ENCODE results near the gene PSMD8. TPM values are rescaled to one million over a fixed set of nuclear protein-coding genes. Genes with fewer than 3 reads are reported as not detected.
A peak's percentile ranks its signal among the peaks of the same experiment; 100 is the strongest.

Gene PSMD8
- total RNA-seq, 4 donors from 2014 or later = 28.1 to 171 (median 78.5) TPM

DNA sequence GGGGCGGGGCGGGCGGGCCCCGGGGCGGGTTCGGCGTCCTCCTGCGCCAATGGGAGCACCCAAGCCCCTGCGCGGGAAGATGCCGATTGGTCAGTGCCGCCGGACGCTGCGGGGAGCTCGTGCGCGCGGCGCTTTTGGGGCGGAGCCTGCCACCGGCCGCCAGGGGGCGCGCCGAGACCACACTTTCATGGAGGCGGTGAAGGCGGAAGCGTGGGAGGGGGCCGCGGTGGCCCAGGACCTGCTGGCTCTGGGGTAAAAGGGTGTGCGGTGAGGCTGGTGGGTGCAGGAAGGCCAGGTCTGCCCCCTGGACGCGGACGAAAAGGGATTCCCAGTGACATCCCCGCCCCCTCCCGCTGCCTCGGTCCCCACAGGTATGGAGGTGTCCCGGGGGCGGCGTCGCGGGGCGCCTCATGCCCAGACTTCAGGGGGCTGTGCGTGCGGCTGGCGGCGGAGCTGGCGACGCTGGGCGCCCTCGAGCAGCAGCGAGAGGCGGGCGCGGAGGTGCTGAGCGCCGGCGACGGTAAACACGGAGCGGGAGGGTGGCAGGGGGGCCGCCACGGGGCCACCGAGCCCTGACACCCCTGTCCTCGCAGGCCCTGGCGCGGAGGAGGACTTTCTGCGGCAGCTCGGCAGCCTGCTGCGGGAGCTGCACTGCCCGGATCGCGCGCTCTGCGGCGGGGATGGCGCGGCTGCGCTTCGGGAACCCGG lies 28.8 kb downstream of the PSMD8 start, which contains the start of gene FAM98C:
FAM98C (plus strand) TSS at position 127 of the 708 bp plus-strand sequence; CDS start at position 188, 61 bp downstream.
- in situ Hi-C loops (cut with MboI; ENCODE audit: low pct_ligation_motif_present in 1 of 4, low pct_unique_long_range_greater_than_20kb in 1 of 4, low sequenced_read_pairs in 3 of 4) = loop anchor here in 3 of 4 donors (10.0 to 25.0 kb wide), 4 partner anchors 209 to 559 kb away; partner anchors contain the start of genes MRPS12 (in 2 of the 3), SARS2 (in 2 of the 3), EIF3K (in 1 of the 3) and MAP4K1 (in 1 of the 3)

DNA sequence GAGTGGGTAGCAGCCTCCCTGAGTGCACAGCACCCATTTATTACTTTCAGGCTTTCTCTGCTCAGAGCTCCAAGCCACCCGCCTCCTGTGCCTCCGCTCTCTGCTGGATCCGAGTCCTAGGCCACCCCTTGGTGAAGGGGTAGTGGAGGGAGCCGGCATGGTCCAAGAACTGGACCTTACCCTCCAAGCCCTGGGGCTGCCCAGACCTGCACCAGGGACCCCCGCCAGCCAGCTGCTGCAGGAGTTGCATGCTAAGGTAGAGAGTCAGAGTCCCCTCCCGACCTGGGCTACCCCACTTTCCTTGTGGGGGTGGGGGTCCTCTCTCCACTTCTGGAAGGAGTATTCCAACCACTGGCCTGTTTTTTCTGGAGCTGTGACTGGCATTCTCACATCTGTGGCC lies 30.5 kb downstream of the PSMD8 start:
- Histone ChIP-seq H3K27me3 (peaks cover 18% of the 10 kb centered on the region), H3K27ac (peak overlapping the region in 2 of 4 donors; percentile 84 to 95), H3K4me3 (no peak overlapping the region), H3K36me3 (peaks cover 0 to 11% (median 4%) of the 10 kb centered on the region in 4 donors), H3K9me3 (no peaks in the 10 kb centered on the region), H3K4me1 (peaks cover 0 to 20% (median 7%) of the 10 kb centered on the region in 4 donors)
- intact Hi-C loops (cut with DNase I; ENCODE audit: low total_unique reads) = loop anchor here (10.0 kb wide), 1 partner anchor 230 kb away; no protein-coding TSS in a partner anchor
- TF ChIP-seq CTCF (IDR thresholded peaks at IDR 0.05) (no peak), EP300 (IDR thresholded peaks at IDR 0.05; ENCODE audit: low read depth) (no peak), POLR2AphosphoS5 (IDR thresholded peaks at IDR 0.05) (no peak), POLR2A (IDR thresholded peaks at IDR 0.05) (no peak)
- DNase-seq = no peak
- 98% methylated on average over 6 of the region's 6 CpGs; no CpG with 5 or more reads in 1 of the 2 donors for WGBS, 2 donors (ENCODE audit: low coverage in 1 of 2)
- in situ Hi-C loops (cut with MboI; ENCODE audit: low pct_ligation_motif_present in 1 of 4, low pct_unique_long_range_greater_than_20kb in 1 of 4, low sequenced_read_pairs in 3 of 4) = loop anchor here in 3 of 4 donors (10.0 to 25.0 kb wide), 4 partner anchors 207 to 557 kb away; partner anchors contain the start of genes MRPS12 (in 2 of the 3), SARS2 (in 2 of the 3), EIF3K (in 1 of the 3) and MAP4K1 (in 1 of the 3)

More for the DNA sequence above, 28.8 kb downstream of the PSMD8 start, which contains the start of gene FAM98C:
- Histone ChIP-seq H3K4me3 (peak within 1 kb of the TSS; percentile 49 to 95 (median 90)), H3K9me3 (no peaks in the 10 kb centered on the region), H3K4me1 (peaks cover 0 to 20% (median 7%) of the 10 kb centered on the region in 4 donors), H3K27ac (peak within 1 kb of the TSS; percentile 84 to 95 (median 90)), H3K27me3 (peaks cover 36% of the 10 kb centered on the region), H3K36me3 (peaks cover 0 to 11% (median 4%) of the 10 kb centered on the region in 4 donors)
- intact Hi-C loops (cut with DNase I; ENCODE audit: low total_unique reads) = loop anchor here (10.0 kb wide), 1 partner anchor 232 kb away; no protein-coding TSS in a partner anchor
- peak; percentile 98 for DNase-seq
- TF ChIP-seq POLR2AphosphoS5 (IDR thresholded peaks at IDR 0.05) (peak; percentile 53 to 70 (median 66)), EP300 (IDR thresholded peaks at IDR 0.05; ENCODE audit: low read depth) (no peak), POLR2A (IDR thresholded peaks at IDR 0.05) (peak; percentile 63), CTCF (IDR thresholded peaks at IDR 0.05) (peak; percentile 91 to 100 (median 96))
- 3% methylated on average over 52 of the region's 82 CpGs; no CpG with 5 or more reads in 1 of the 2 donors for WGBS, 2 donors (ENCODE audit: low coverage in 1 of 2)

GRCh38 chr19:38405276-38405675 lies 30.9 kb downstream of the PSMD8 start:
- in situ Hi-C loops (cut with MboI; ENCODE audit: low pct_ligation_motif_present in 1 of 4, low pct_unique_long_range_greater_than_20kb in 1 of 4, low sequenced_read_pairs in 3 of 4) = loop anchor here in 3 of 4 donors (10.0 to 25.0 kb wide), 4 partner anchors 207 to 557 kb away; partner anchors contain the start of genes MRPS12 (in 2 of the 3), SARS2 (in 2 of the 3), EIF3K (in 1 of the 3) and MAP4K1 (in 1 of the 3)
- H3K27ac ChIP-seq = no peak overlapping the region
- intact Hi-C loops (cut with DNase I; ENCODE audit: low total_unique reads) = loop anchor here (10.0 kb wide), 1 partner anchor 230 kb away; no protein-coding TSS in a partner anchor
- TF ChIP-seq CTCF (IDR thresholded peaks at IDR 0.05) = no peak
- no peak for TF ChIP-seq POLR2AphosphoS5 (IDR thresholded peaks at IDR 0.05)
- TF ChIP-seq POLR2A (IDR thresholded peaks at IDR 0.05) = no peak
- TF ChIP-seq EP300 (IDR thresholded peaks at IDR 0.05; ENCODE audit: low read depth) = no peak
- 91% methylated on average over 8 of the region's 8 CpGs; no CpG with 5 or more reads in 1 of the 2 donors for WGBS, 2 donors (ENCODE audit: low coverage in 1 of 2)
- no peak overlapping the region for H3K4me3 ChIP-seq
- peaks cover 14% of the 10 kb centered on the region for H3K27me3 ChIP-seq
- no peak for DNase-seq
- peaks cover 0 to 20% (median 7%) of the 10 kb centered on the region in 4 donors for H3K4me1 ChIP-seq
- H3K9me3 ChIP-seq = no peaks in the 10 kb centered on the region
- H3K36me3 ChIP-seq = peaks cover 0 to 11% (median 4%) of the 10 kb centered on the region in 4 donors

Data from transverse colon (tissue), 4 donors.